OCI-LY1 (cell line): ENCODE measurements around the gene XPR1.

Source experiments
- EZH2 ChIP-seq: fragments of 200-600 bp; sonication (generic), shearing (Covaris generic); IDR thresholded peaks from 2 replicates; pipeline ENCODE4 v1.8.0; 2017; ENCODE audit warnings: borderline replicate concordance, mixed run types, mild to moderate bottlenecking, antibody characterized with exemption, low read length, moderate library complexity, mixed read lengths
- TF ChIP-seq, protein P1 (sequence below): fragments of 200-600 bp; sonication (generic), shearing (Covaris generic); IDR thresholded peaks from 2 replicates; pipeline ENCODE4 v1.5.1; 2017; ENCODE audit warnings: mild to moderate bottlenecking, antibody characterized with exemption, low read length, moderate library complexity, mixed read lengths

DNA sequence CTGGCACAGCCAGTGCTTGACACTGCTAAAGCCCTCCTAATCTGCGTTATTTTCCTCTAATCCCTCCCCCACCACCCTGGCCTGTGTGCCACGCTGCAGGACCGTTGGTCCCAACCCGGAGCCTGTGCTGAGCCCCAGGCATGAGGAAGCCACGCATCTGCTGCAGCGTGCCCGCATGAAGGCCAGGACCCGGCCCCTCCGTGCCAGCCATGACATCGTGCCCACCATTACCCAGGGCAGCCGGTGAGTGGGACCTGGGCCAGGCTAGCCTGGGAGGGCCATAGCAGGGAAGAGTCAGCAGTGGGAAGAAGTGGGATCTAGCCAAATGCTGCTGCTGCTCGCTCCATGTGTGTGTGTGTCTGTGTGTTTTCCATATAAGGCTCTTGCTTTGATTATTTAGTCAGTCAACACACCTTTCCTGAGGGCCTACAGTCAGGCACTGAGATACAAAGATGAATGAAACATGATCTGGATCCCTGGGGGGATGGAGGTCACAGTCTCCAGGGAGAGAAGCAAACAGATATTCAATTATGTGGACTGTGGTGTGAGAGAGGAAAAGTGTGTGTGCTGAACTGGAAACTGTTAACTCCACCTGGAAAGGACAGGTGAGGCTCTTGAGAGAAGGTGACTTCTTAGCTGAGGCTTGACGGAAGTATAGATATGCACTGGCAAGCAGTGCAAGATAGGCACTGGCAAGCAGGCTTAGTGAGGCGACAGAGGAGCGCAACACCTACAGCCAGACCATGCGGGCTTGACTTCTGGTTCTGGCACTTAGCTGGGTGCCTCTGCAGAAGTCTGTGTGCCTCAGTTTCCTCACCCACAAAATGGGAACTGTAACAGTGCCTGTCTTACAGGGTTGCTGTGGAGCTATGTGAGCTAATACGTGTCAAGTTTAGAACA lies 296.8 kb downstream of the XPR1 start:
- TF ChIP-seq, protein P1, sequence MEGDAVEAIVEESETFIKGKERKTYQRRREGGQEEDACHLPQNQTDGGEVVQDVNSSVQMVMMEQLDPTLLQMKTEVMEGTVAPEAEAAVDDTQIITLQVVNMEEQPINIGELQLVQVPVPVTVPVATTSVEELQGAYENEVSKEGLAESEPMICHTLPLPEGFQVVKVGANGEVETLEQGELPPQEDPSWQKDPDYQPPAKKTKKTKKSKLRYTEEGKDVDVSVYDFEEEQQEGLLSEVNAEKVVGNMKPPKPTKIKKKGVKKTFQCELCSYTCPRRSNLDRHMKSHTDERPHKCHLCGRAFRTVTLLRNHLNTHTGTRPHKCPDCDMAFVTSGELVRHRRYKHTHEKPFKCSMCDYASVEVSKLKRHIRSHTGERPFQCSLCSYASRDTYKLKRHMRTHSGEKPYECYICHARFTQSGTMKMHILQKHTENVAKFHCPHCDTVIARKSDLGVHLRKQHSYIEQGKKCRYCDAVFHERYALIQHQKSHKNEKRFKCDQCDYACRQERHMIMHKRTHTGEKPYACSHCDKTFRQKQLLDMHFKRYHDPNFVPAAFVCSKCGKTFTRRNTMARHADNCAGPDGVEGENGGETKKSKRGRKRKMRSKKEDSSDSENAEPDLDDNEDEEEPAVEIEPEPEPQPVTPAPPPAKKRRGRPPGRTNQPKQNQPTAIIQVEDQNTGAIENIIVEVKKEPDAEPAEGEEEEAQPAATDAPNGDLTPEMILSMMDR = no peak
- TF ChIP-seq EZH2 = no peak
